Endothelial cell of umbilical vein (primary cell): ENCODE results near the gene BCL11B. TPM values are rescaled to one million over a fixed set of nuclear protein-coding genes. Genes with fewer than 3 reads are reported as not detected.

ENCODE experiments used
- BruUV-seq: library from RNA; stranded (reverse); fragments of 400-500 nt; replicated peaks from 2 replicates; lab custom pipeline; 2021; lab: Mats Ljungman, UMichigan
- CTCF ChIA-PET: fragments of 300-600, 350-600 bp; sonication (Branson Sonifier 250); formaldehyde crosslinking; loops from one replicate; lab custom pipeline; 2021; ENCODE audit warnings: antibody characterized with exemption, inconsistent platforms; lab: Charles Lee
- POLR2A ChIA-PET: fragments of 300-600, 350-600 bp; sonication (Branson Sonifier 250); formaldehyde crosslinking; loops from one replicate; lab custom pipeline; 2021; ENCODE audit warnings: antibody characterized with exemption, inconsistent platforms; lab: Charles Lee
- DNase-seq: peaks from one replicate; pipeline ENCODE4 v3.0.0-alpha.2; 2011; ENCODE audit warnings: low read depth, low spot score
- FAIRE-seq: peaks from 2 replicates; lab custom pipeline; 2011; peaks lifted over from hg19 to GRCh38; lab: Jason Lieb, UNC
- H2AFZ ChIP-seq: 2 replicates; pipeline ENCODE4 v1.6.0; 2012; ENCODE audit warnings: low read depth, low read length, control low read depth, inconsistent platforms
- H3K27ac ChIP-seq: 2 replicates; pipeline ENCODE4 v1.5.1; 2011; ENCODE audit warnings: low read depth, mild to moderate bottlenecking, control low read depth, low read length, moderate library complexity; ENCODE audit not compliant: insufficient read depth
- H3K27me3 ChIP-seq, 2 experiments: 2 replicates each; pipeline versions ENCODE4 v1.6.0 to v1.6.1; 2011; ENCODE audit warnings: low read length in 2 of 2, mixed read lengths in 1 of 2; ENCODE audit not compliant: control insufficient read depth in 2 of 2, insufficient read depth in 2 of 2
- H3K36me3 ChIP-seq, 2 experiments: 2 replicates in 1 of 2; 3 replicates in 1 of 2; pipeline ENCODE4 v1.5.1; 2011; ENCODE audit warnings: low read length in 2 of 2, mild to moderate bottlenecking in 1 of 2, moderate library complexity in 1 of 2; ENCODE audit not compliant: control insufficient read depth in 2 of 2, insufficient read depth in 2 of 2; ENCODE audit errors: extremely low read depth in 1 of 2
- H3K4me1 ChIP-seq: 3 replicates; pipeline ENCODE4 v1.5.1; 2011; ENCODE audit warnings: mild to moderate bottlenecking, low read length; ENCODE audit not compliant: control insufficient read depth, insufficient read depth; ENCODE audit errors: extremely low read depth
- H3K4me2 ChIP-seq: 2 replicates; pipeline ENCODE4 v1.6.1; 2011; ENCODE audit warnings: low read length, control low read depth, mixed read lengths; ENCODE audit not compliant: insufficient read depth
- H3K4me3 ChIP-seq, 3 experiments: fragments of 200-600 bp in 1 of 3; sonication (generic), shearing (Covaris generic) in 1 of 3; replicated peaks in 1 of 3; 2 replicates each; pipeline ENCODE4 v1.5.1; 2011 to 2016; ENCODE audit warnings: control low read depth in 3 of 3, low read length in 3 of 3, mild to moderate bottlenecking in 2 of 3, inconsistent platforms in 1 of 3, low read depth in 1 of 3, moderate library complexity in 1 of 3; ENCODE audit not compliant: insufficient read depth in 1 of 3
- H3K79me2 ChIP-seq: 2 replicates; pipeline ENCODE4 v1.6.0; 2012; ENCODE audit warnings: low read length, inconsistent platforms; ENCODE audit not compliant: control insufficient read depth, insufficient read depth
- H3K9ac ChIP-seq: replicated peaks from 2 replicates; pipeline ENCODE3; 2011; ENCODE audit warnings: low read length, control low read depth; ENCODE audit not compliant: insufficient read depth; ENCODE audit errors: extremely low read depth
- H3K9me1 ChIP-seq: replicated peaks from 3 replicates; pipeline ENCODE4 v1.6.0; 2011; ENCODE audit warnings: mild to moderate bottlenecking, low read length; ENCODE audit not compliant: control insufficient read depth, insufficient read depth; ENCODE audit errors: extremely low read depth
- H3K9me3 ChIP-seq: replicated peaks from 2 replicates; pipeline ENCODE4 v1.5.1; 2012; ENCODE audit warnings: low read length, inconsistent platforms; ENCODE audit not compliant: control insufficient read depth, insufficient read depth
- H4K20me1 ChIP-seq: replicated peaks from 2 replicates; pipeline ENCODE3; 2011; ENCODE audit warnings: mild to moderate bottlenecking, low read length; ENCODE audit not compliant: control insufficient read depth, insufficient read depth; ENCODE audit errors: extremely low read depth
- CTCF ChIP-seq, 2 donors: IDR thresholded peaks; 1 replicate in 1 of 2; 2 replicates in 1 of 2; pipeline ENCODE4 v1.5.1; 2011; ENCODE audit warnings: low read length in 2 of 2, mild to moderate bottlenecking in 2 of 2, moderate library complexity in 2 of 2, control low read depth in 1 of 2, inconsistent platforms in 1 of 2, low read depth in 1 of 2; ENCODE audit not compliant: insufficient read depth in 1 of 2; ENCODE audit errors: extremely low read depth in 1 of 2
- EZH2 ChIP-seq: IDR thresholded peaks from 2 replicates; pipeline ENCODE4 v1.6.1; 2012; ENCODE audit warnings: borderline replicate concordance, low read depth, mild to moderate bottlenecking, moderate library complexity, low read length, inconsistent platforms; ENCODE audit not compliant: severe bottlenecking
- FOS ChIP-seq: IDR thresholded peaks from 2 replicates; pipeline ENCODE4 v1.6.1; 2011; ENCODE audit warnings: mild to moderate bottlenecking, low read length, moderate library complexity, borderline replicate concordance; ENCODE audit not compliant: insufficient read depth
- GATA2 ChIP-seq: IDR thresholded peaks from 2 replicates; pipeline ENCODE4 v1.7.0; 2011; ENCODE audit warnings: low read depth, mild to moderate bottlenecking, moderate library complexity, mixed read lengths, low read length; ENCODE audit not compliant: insufficient read length, insufficient read depth
- JUN ChIP-seq: IDR thresholded peaks from 2 replicates; pipeline ENCODE4 v1.6.1; 2011; ENCODE audit warnings: borderline replicate concordance, low read depth; ENCODE audit not compliant: insufficient read length, insufficient read depth
- MYC ChIP-seq: IDR thresholded peaks from one replicate; pipeline ENCODE4 v1.6.1; 2011; ENCODE audit warnings: mild to moderate bottlenecking, low read depth, low read length
- POLR2A ChIP-seq: IDR thresholded peaks from 2 replicates; pipeline ENCODE4 v1.6.1; 2012; ENCODE audit warnings: low read depth, mild to moderate bottlenecking, control low read depth, low read length
- POLR2AphosphoS5 ChIP-seq: IDR thresholded peaks from 2 replicates; pipeline ENCODE4 v1.6.1; 2012; ENCODE audit warnings: low read depth, mild to moderate bottlenecking, control low read depth, low read length, moderate library complexity; ENCODE audit not compliant: insufficient read depth
- dilution Hi-C: fragments of 300-500 bp; cut with MboI; formaldehyde crosslinking; loops from one replicate; pipeline ENCODE4 v1.15.0; 2019; ENCODE audit warnings: low sequenced_read_pairs; ENCODE audit not compliant: extremely low pct_ligation_motif_present
- intact Hi-C: fragments of 100-400 bp; cut with micrococcal nuclease; formaldehyde crosslinking; loops from one replicate; pipeline ENCODE4 v1.10.0; 2022
- polyA plus RNA-seq, 4 experiments: library from polyadenylated mRNA; depleted of rRNA in 3 of 4; stranded (reverse) in 3 of 4; unstranded in 1 of 4; fragments of >200 nt; gene quantifications; 2 replicates each; pipeline versions ENCODE4 v1.2.1 to v1.2.3, GENCODE V29; 2011 to 2012; ENCODE audit warnings: missing spikeins in 1 of 4
- total RNA-seq: library from RNA; stranded (reverse); gene quantifications from 2 replicates; pipeline ENCODE4 v1.2.3, GENCODE V29; 2021
- TF ChIP-seq, protein P1 (sequence below): IDR thresholded peaks from 2 replicates; pipeline ENCODE4 v1.6.1; 2011; ENCODE audit not compliant: insufficient read depth, insufficient read length

BCL11B gene
- total and polyA plus RNA-seq, 2 donors (not counting 3 experiments of a cell fraction or from before 2014, with no cell fraction given), result 0.03 to 0.07 TPM

DNA sequence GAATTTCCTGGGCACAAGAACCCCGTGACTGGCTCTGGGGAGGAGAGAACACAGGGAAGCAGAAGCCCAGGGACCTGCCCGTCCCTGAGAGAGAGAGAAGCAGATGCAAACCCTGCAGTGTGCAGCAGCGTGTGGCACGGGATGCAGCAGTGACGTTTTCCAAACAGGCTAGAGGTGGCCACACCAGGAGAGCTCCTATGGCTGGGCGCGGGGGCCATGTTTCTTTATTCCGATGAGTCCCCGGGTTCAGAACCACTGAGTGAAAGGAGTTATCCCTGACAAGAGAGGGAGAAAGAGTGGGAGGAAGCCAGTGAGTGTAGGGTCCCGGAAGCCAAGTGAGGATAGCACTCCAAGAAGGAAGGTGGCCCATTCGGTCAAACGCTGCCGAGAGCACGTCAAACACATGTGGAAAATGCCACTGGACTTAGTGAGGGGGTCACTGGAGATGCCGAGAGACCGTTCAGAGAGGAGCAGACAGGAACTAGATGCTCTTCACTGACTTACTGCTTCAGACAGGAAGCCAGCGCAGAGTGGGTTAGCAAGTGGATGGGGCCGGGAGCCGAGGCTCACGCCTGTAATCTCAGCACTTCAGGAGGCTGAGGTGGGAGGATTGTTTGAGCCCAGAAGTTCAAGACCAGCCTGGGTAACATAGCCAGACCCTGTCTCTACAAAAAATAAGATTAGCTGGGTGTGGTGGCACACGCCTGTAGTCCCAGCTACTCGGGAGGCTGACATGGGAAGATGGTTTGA lies 123.0 kb downstream of the BCL11B start:
- intact Hi-C loops (no loop called here), dilution Hi-C loops (no loop called here)
- Histone ChIP-seq H3K9me3 (peaks cover 2% of the 10 kb centered on the region), H3K9me1 (no peaks in the 10 kb centered on the region), H3K27ac (no peak overlapping the region), H3K9ac (no peak overlapping the region), H3K4me3 (no peak overlapping the region), H2AFZ (no peak overlapping the region), H3K4me1 (no peaks in the 10 kb centered on the region), H3K79me2 (no peaks in the 10 kb centered on the region), H3K4me2 (no peak overlapping the region), H3K27me3 (no peaks in the 10 kb centered on the region), H4K20me1 (no peaks in the 10 kb centered on the region), H3K36me3 (no peaks in the 10 kb centered on the region)
- CTCF ChIA-PET, result no interaction called here
- no peak for DNase-seq
- POLR2A ChIA-PET, result no interaction called here
- TF ChIP-seq, protein P1, sequence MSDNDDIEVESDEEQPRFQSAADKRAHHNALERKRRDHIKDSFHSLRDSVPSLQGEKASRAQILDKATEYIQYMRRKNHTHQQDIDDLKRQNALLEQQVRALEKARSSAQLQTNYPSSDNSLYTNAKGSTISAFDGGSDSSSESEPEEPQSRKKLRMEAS, result no peak
- no peak for TF ChIP-seq FOS
- no peak for TF ChIP-seq MYC
- no peak for TF ChIP-seq POLR2A
- no peak for TF ChIP-seq JUN
- no peak for TF ChIP-seq CTCF (IDR thresholded peaks at IDR 0.05; ENCODE audit: extremely low read depth in 1 of 2, insufficient read depth in 1 of 2, low read depth in 1 of 2, low read length in 2 of 2)
- TF ChIP-seq EZH2, result no peak
- TF ChIP-seq GATA2, result no peak
- TF ChIP-seq POLR2AphosphoS5, result no peak
- no TSS peak for BruUV-seq
- FAIRE-seq, result no peak
